ENCODE measurements around the gene ZNF280C. TPM values are rescaled to one million over a fixed set of nuclear protein-coding genes. Genes with fewer than 3 reads are reported as not detected.

Gene ZNF280C
- 10 to 100 TPM in 1 of 4 donors, 1 to 10 TPM in 3; 1.8 to 10.4 (median 6.0) TPM for total RNA-seq

- intact Hi-C loops (cut with DNase I; ENCODE audit: low total_unique reads): no loop called here
- H3K9me3 ChIP-seq: no peaks in the 10 kb centered on the region
- peak; percentile 82 to 85 for DNase-seq
Measured at GRCh38 chrX:130268449-130269170, at the start of gene ZNF280C. Gene ZNF280C, minus strand, starts transcription at chrX:130268899. Its CDS starts 8,450 bp downstream, at chrX:130260449.

GRCh38 chrX:130304587-130305368, 36.1 kb upstream of the ZNF280C start:
- Histone ChIP-seq H3K27me3 (no peaks in the 10 kb centered on the region), H3K4me3 (no peak overlapping the region), H3K27ac (no peak overlapping the region), H3K9me3 (no peaks in the 10 kb centered on the region), H3K4me1 (no peaks in the 10 kb centered on the region), H3K36me3 (no peaks in the 10 kb centered on the region)
- TF ChIP-seq POLR2A (IDR thresholded peaks at IDR 0.05) (no peak), CTCF (IDR thresholded peaks at IDR 0.05) (no peak)
- intact Hi-C loops (cut with DNase I; ENCODE audit: low total_unique reads): no loop called here
- DNase-seq: no peak

More at GRCh38 chrX:130268449-130269170, at the start of gene ZNF280C:
- H3K27me3 ChIP-seq: no peaks in the 10 kb centered on the region
- H3K4me3 ChIP-seq: peak within 1 kb of the TSS; percentile 40 to 49
- H3K4me1 ChIP-seq: no peaks in the 10 kb centered on the region
- peak within 1 kb of the TSS; percentile 72 to 76 for H3K27ac ChIP-seq
- peak in 2 of 4 experiments; percentile 24 to 29 for TF ChIP-seq CTCF (IDR thresholded peaks at IDR 0.05)
- peak; percentile 19 to 62 for TF ChIP-seq POLR2A (IDR thresholded peaks at IDR 0.05)
- no peaks in the 10 kb centered on the region for H3K36me3 ChIP-seq

GRCh38 chrX:130301977-130302376, 33.3 kb upstream of the ZNF280C start:
- Histone ChIP-seq H3K4me3 (no peak overlapping the region), H3K27ac (no peak overlapping the region), H3K9me3 (no peaks in the 10 kb centered on the region), H3K36me3 (no peaks in the 10 kb centered on the region), H3K27me3 (no peaks in the 10 kb centered on the region), H3K4me1 (no peaks in the 10 kb centered on the region)
- intact Hi-C loops (cut with DNase I; ENCODE audit: low total_unique reads): no loop called here
- no peak for TF ChIP-seq CTCF (IDR thresholded peaks at IDR 0.05)
- no peak for TF ChIP-seq POLR2A (IDR thresholded peaks at IDR 0.05)
- DNase-seq: no peak

GRCh38 chrX:130301405-130301804, 32.7 kb upstream of the ZNF280C start:
- Histone ChIP-seq H3K4me1 (no peaks in the 10 kb centered on the region), H3K36me3 (no peaks in the 10 kb centered on the region), H3K27me3 (no peaks in the 10 kb centered on the region), H3K27ac (no peak overlapping the region), H3K9me3 (no peaks in the 10 kb centered on the region), H3K4me3 (no peak overlapping the region)
- no peak for TF ChIP-seq POLR2A (IDR thresholded peaks at IDR 0.05)
- intact Hi-C loops (cut with DNase I; ENCODE audit: low total_unique reads): no loop called here
- DNase-seq: no peak

- Histone ChIP-seq H3K27me3 (no peaks in the 10 kb centered on the region), H3K4me3 (no peak overlapping the region), H3K9me3 (no peaks in the 10 kb centered on the region), H3K27ac (no peak overlapping the region), H3K36me3 (no peaks in the 10 kb centered on the region), H3K4me1 (no peaks in the 10 kb centered on the region)
- TF ChIP-seq POLR2A (IDR thresholded peaks at IDR 0.05) (no peak), CTCF (IDR thresholded peaks at IDR 0.05) (no peak)
- no peak for DNase-seq
- intact Hi-C loops (cut with DNase I; ENCODE audit: low total_unique reads): no loop called here
Measured at GRCh38 chrX:130300010-130300282, 31.2 kb upstream of the ZNF280C start.

Measured in uterus (tissue), 4 donors.